Upper lobe of right lung (tissue), 1 donor: ENCODE results near the gene DYNC2I2. TPM values are rescaled to one million over a fixed set of nuclear protein-coding genes. Genes with fewer than 3 reads are reported as not detected.
A peak's percentile ranks its signal among the peaks of the same experiment; 100 is the strongest.

Source experiments
- ATAC-seq: fragments of 200-7000 bp; cut with Tn5 transposase; one replicate; pipeline ENCODE4 v1.9.1; 2020; ENCODE audit warnings: mild to moderate bottlenecking, moderate library complexity
- DNase-seq: peaks from one replicate; pipeline ENCODE4 v3.0.0-alpha.2; 2020
- H3K27ac ChIP-seq: fragments of 200-600 bp; one replicate; pipeline ENCODE4 v1.8.0; 2022
- H3K27me3 ChIP-seq: fragments of 200-600 bp; one replicate; pipeline ENCODE4 v1.8.0; 2022; ENCODE audit warnings: mild to moderate bottlenecking
- H3K36me3 ChIP-seq: fragments of 200-600 bp; one replicate; pipeline ENCODE4 v1.8.0; 2022
- H3K4me1 ChIP-seq: fragments of 200-600 bp; one replicate; pipeline ENCODE4 v1.8.0; 2022
- H3K4me3 ChIP-seq: fragments of 200-600 bp; one replicate; pipeline ENCODE4 v1.8.0; 2022; ENCODE audit warnings: mild to moderate bottlenecking
- H3K9me3 ChIP-seq: fragments of 200-600 bp; one replicate; pipeline ENCODE4 v1.8.0; 2022
- intact Hi-C: fragments of 100-400 bp; cut with DNase I; formaldehyde crosslinking; loops from one replicate; pipeline ENCODE4 v1.11.0; 2022
- total RNA-seq: library from RNA; stranded (reverse); fragmentation: NEBNext Ultra II Directional; extraction: Animal tissue kit (Norgen Biotek cat#: 25700); gene quantifications from one replicate; pipeline ENCODE4 v1.2.1, GENCODE V29; 2021
- TF ChIP-seq, protein P1 (sequence below): fragments of 200-600 bp; IDR thresholded peaks from one replicate; pipeline ENCODE4 v1.8.0; 2022; ENCODE audit warnings: antibody characterized with exemption
- donor health status: DM: no; HTN: yes; CAD: no; lungs with severe emphysema.

The DYNC2I2 gene
- total RNA-seq, 1 donor from 2014 or later = 37.3 TPM

DNA sequence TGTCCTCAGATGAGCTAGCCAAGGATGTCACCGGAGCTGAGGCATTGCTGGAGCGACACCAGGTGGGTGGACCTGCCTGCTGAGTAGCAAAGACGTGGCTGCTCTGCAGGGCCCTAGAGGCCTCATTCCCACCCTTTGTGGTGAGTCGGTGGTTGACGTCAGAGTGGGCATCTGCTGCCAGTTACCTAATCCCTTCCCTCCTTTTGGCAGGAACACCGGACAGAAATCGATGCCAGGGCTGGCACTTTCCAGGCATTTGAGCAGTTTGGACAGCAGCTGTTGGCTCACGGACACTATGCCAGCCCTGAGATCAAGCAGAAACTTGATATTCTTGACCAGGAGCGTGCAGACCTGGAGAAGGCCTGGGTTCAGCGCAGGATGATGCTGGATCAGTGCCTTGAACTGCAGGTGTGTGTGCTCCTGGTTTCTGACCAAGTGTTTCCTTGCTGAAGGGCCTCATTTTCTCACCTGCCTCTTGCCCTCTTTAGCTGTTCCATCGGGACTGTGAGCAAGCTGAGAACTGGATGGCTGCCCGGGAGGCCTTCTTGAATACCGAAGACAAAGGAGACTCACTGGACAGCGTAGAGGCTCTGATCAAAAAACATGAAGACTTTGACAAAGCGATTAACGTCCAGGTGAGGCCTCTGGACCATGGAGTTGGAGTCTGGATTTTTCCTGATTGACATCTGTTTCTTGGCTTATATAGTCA is 48.9 kb downstream of the DYNC2I2 start:
- peak; percentile 42 for ATAC-seq
- intact Hi-C loops = loop anchor here (10.0 kb wide), 1 partner anchor 357 kb away; no protein-coding TSS in a partner anchor
- TF ChIP-seq, protein P1, sequence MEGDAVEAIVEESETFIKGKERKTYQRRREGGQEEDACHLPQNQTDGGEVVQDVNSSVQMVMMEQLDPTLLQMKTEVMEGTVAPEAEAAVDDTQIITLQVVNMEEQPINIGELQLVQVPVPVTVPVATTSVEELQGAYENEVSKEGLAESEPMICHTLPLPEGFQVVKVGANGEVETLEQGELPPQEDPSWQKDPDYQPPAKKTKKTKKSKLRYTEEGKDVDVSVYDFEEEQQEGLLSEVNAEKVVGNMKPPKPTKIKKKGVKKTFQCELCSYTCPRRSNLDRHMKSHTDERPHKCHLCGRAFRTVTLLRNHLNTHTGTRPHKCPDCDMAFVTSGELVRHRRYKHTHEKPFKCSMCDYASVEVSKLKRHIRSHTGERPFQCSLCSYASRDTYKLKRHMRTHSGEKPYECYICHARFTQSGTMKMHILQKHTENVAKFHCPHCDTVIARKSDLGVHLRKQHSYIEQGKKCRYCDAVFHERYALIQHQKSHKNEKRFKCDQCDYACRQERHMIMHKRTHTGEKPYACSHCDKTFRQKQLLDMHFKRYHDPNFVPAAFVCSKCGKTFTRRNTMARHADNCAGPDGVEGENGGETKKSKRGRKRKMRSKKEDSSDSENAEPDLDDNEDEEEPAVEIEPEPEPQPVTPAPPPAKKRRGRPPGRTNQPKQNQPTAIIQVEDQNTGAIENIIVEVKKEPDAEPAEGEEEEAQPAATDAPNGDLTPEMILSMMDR = no peak
- Histone ChIP-seq H3K4me1 (no peaks in the 10 kb centered on the region), H3K27me3 (no peaks in the 10 kb centered on the region), H3K36me3 (peaks cover 98% of the 10 kb centered on the region), H3K9me3 (no peaks in the 10 kb centered on the region), H3K4me3 (no peak overlapping the region), H3K27ac (no peak overlapping the region)
- no peak for DNase-seq

DNA sequence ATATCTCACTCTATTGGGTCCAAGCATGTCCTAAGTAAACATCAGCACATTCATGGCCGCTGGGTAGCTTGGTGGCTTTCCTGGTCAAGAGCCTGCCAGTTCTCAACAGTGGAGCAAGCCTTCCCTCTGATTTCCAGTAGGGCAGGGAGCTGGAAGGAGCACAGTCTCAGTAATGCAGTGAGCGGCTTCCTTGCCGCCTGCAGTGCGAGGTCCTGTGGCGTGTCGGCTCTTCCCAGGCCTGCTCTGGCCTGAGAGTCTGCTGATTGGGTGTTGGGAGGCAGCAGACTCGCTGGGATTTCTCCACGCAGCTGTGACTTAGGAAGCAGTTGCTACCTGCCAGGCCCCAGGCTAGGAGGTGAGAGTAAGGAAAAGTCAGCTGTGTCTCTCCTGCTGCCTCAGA is 53.0 kb downstream of the DYNC2I2 start:
- TF ChIP-seq, protein P1 = no peak
- no peak overlapping the region for H3K4me3 ChIP-seq
- no peaks in the 10 kb centered on the region for H3K9me3 ChIP-seq
- H3K4me1 ChIP-seq = no peaks in the 10 kb centered on the region
- intact Hi-C loops = loop anchor here (10.0 kb wide), 1 partner anchor 361 kb away; no protein-coding TSS in a partner anchor
- no peaks in the 10 kb centered on the region for H3K27me3 ChIP-seq
- DNase-seq (no peak), ATAC-seq (no peak)
- H3K36me3 ChIP-seq = peaks cover 97% of the 10 kb centered on the region
- no peak overlapping the region for H3K27ac ChIP-seq

DNA sequence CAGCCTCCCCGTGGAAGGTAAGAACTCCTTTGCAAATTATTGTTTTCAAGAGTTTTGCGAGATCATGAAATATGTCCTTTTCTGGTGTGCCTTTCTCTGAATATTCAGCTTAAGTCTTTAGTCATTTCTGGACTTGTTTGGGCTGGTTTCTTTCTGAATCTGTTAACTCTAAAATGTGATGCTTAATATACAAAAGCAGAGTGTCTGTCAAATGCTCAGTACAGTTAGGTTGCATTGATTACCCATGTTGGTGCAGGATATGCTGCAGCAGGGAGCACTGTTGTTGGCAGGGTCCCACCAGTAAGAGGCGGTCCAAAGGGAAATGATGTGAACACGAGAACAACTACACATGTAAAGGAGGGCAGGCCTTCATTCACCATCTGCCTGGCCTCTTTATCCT is 56.5 kb downstream of the DYNC2I2 start:
- no peaks in the 10 kb centered on the region for H3K27me3 ChIP-seq
- no peak overlapping the region for H3K27ac ChIP-seq
- no peak for ATAC-seq
- no peak for DNase-seq
- H3K9me3 ChIP-seq = no peaks in the 10 kb centered on the region
- TF ChIP-seq, protein P1 = no peak
- H3K36me3 ChIP-seq = peaks cover 98% of the 10 kb centered on the region
- H3K4me1 ChIP-seq = no peaks in the 10 kb centered on the region
- H3K4me3 ChIP-seq = no peak overlapping the region
- intact Hi-C loops = loop anchor here (10.0 kb wide), 1 partner anchor 365 kb away; no protein-coding TSS in a partner anchor

DNA sequence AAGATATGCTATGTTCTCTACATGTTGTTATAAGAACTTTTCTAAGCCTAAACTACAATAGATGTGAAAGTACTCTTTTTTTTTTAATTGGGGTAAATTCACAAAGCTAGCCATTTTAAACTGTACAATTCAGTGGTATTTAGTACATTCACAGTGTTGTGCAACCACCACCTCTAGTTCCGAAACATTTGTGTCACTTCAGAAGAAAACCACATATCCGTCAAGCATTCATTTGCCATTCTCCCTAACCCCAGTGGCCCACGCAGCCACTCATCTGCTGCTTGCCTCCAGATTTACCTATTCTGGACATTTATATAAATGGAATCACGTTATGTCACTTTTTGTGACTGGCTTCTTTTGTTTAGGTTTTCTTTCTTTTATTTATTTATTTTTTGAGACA is 61.2 kb downstream of the DYNC2I2 start:
- Histone ChIP-seq H3K27ac (no peak overlapping the region), H3K4me3 (no peak overlapping the region), H3K27me3 (no peaks in the 10 kb centered on the region), H3K9me3 (no peaks in the 10 kb centered on the region), H3K4me1 (no peaks in the 10 kb centered on the region), H3K36me3 (peaks cover 100% of the 10 kb centered on the region)
- no peak for DNase-seq
- intact Hi-C loops = no loop called here
- ATAC-seq = no peak
- TF ChIP-seq, protein P1 = no peak

DNA sequence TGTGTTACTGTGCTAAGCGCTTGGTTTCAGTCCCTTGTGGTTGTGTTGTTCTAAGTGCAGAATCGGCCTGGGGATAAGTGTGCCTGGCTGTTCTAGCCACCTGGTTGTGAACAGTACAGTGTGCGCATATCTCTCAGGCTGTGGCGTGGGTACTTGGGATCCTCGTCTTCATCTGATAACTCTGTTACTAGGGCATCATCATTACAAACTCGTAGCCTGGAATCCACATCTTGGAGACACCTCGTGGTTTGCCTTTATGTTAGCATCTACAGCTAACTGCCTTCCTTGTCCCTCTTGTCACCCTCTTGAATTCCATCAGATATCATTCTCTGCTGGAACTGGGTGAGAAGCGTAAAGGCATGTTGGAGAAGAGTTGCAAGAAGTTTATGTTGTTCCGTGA is 62.8 kb downstream of the DYNC2I2 start:
- TF ChIP-seq, protein P1 = no peak
- intact Hi-C loops = no loop called here
- Histone ChIP-seq H3K9me3 (no peaks in the 10 kb centered on the region), H3K36me3 (peaks cover 100% of the 10 kb centered on the region), H3K4me1 (no peaks in the 10 kb centered on the region), H3K4me3 (no peak overlapping the region), H3K27ac (no peak overlapping the region), H3K27me3 (no peaks in the 10 kb centered on the region)
- DNase-seq = no peak
- ATAC-seq = no peak
